HG02623 (cell line): Measurements from ENCODE around the gene NFE2.
"Not testable (repeated sequence)": the region's sequence is repeated elsewhere in the genome, so short reads cannot be mapped to it uniquely, and the experiment has no call there.

Source experiments
- ATAC-seq: cut with Tn5 transposase; IDR thresholded peaks from one replicate; pipeline ENCODE4 v1.9.1; 2021; ENCODE audit warnings: moderate library complexity; ENCODE audit not compliant: unreplicated experiment

Gene NFE2

DNA sequence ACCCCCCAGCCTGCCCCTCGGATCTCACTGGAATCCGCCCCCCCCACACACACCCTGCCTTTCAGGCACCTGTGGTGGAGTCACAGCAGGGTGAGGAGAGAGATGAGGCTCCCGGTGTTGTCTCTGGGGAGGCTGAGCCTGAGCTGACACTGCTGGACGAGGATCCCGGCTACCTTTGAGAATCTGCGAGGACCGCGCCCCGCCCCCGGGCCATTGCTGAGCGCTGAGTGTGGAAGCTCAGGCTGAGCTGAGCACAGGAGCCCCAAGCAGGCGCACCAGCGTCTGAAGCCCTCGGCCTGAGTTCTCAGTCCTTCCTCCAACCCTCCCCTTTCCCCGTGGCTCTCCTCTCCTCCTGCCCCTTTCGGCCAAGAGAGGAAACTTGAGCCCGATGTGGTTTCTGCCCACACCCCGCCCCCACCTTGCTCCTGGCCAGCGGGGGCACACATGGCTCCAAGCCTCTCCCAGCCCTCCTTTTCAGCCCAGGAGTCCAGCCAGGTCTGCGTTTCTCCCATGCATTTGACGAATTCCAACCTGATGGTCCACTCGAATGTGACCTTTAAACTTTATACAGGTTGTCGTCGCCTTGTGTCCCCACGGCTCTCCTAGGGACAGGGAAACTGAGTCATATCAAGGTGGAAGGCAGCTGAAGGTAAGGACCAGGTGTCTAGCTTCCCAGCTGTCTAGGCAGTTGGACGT is at the start of gene NFE2:
TSS of gene NFE2 (minus strand) at position 284 of the 696 bp plus-strand sequence. CDS start 5,767 bp downstream, outside the sequence.
- no peak for ATAC-seq

DNA sequence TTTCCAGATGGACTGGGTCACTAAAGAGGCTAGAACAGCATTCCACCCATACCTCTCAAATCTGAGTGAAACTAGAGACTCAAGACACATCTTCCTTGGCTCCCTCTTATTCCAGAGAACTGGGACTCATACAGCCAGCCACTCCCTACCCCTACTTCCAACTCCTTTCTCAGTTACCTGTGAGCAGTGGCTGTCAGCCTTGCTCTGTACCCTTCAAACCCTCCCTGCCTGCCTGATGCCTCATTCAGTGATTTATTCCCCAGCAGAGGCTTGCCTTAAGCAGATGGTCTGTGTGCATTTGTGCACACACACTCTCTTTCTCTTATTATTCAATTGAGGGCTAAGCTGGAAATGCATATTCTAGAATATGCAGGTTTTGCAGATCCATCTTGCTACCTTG is 48.9 kb upstream of the NFE2 start:
- no peak for ATAC-seq

DNA sequence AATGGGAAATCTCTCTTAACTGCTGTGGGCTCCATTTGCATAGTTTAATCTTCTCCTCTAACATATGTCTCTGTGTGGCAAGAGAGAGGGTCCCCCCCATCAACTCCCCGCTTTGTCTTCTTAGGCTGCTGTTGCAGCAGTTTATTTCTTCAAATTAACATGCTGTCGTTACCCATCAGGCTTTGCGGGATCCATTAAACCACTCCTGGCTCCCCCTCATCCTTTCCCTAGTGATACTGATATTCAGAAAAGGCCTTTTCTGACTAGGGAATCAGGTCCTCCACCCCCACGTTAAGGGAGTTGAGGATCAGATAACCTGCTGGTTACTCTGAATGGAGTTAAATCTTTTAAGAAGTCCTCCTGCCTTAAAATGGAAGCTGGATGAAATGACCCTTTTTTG is 48.2 kb upstream of the NFE2 start:
- ATAC-seq: no peak

DNA sequence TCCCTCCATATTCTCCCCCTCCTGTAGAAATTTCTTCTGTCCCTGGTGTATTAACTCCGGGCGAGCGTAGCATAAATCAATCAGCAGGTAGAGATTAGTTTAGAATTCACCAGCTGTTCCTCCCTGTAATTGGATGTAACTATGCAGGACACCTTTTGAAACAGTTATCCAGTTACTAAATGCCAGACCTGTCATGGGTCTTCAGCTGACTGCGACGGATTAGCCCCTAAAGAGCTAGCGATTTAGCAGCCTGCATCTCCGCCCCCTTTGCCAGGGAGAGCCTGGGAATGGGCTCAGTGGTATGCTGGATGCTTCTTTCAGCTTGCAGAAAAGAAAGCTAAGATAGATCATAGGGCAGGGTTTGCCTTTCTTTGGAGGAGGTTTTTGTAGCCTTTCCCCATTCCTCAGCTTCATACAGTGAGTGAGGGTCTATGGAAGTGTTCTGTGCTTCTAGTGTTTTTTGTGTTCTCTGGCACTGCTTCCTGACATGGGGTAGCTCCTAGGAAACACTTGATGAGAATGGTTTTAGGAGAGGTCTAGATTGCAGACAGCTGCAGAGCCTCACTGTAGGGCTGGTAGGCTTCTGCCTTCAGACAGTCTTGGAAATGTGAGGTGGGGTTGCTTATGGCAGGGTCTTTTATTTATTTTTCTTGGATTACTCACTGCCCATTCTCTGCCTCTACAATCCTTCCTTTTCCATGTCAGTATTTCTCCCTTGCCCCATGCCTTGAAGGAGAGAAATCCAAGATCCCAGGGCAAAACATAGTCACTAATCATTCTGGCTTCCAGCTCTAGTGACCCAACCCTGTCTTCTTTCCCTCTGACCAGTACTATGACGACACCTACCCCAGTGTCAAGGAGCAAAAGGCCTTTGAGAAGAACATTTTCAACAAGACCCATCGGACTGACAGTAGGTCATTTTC is 40.8 kb upstream of the NFE2 start:
- no peak for ATAC-seq

DNA sequence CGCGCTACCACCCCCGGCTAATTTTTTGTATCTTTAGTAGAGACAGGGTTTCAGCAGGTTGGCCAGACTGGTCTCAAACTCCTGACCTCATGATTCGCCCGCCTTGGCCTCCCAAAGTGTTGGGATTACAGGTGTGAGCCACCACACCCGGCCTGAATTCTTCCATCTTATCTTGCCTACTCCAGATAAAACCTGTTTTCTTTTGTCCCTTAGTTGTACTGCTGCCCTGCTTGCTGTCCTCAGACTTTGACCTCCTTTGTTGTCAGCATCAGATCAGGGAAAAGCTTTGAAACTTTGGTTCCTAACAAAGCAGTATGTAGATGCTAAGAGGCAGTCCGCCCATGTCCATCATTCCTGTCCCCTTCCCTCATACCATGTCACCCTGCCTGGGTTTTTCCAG is 40.0 kb upstream of the NFE2 start:
- no peak for ATAC-seq

DNA sequence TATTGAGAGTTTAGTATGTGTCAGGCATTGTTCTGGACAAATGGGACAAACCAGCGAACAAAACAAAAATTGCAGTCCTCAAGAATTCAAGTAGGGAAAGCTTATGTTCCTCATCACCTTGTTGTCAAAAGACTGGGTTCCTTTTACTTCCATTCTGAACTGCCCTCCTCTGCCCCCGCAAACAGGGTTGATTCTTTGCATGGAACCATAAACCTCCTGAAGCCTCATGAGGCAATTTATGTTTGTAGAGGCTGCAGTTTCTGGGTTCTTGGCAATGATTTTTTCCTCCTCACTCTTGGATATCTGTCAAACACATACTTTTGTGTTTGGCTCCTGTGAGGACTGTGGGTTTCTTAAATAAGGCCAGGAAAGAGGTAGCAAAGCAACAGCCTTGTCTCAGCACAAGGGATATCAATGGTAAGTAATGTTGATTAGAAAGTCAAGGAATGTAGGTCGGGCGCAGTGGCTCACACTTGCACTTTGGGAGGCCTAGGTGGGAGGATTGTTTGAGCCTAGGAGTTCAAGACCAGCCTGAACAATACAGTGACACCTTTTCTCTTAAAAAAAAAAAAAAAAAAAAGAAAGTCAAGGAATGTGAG is 38.0 kb upstream of the NFE2 start:
- no peak for ATAC-seq

DNA sequence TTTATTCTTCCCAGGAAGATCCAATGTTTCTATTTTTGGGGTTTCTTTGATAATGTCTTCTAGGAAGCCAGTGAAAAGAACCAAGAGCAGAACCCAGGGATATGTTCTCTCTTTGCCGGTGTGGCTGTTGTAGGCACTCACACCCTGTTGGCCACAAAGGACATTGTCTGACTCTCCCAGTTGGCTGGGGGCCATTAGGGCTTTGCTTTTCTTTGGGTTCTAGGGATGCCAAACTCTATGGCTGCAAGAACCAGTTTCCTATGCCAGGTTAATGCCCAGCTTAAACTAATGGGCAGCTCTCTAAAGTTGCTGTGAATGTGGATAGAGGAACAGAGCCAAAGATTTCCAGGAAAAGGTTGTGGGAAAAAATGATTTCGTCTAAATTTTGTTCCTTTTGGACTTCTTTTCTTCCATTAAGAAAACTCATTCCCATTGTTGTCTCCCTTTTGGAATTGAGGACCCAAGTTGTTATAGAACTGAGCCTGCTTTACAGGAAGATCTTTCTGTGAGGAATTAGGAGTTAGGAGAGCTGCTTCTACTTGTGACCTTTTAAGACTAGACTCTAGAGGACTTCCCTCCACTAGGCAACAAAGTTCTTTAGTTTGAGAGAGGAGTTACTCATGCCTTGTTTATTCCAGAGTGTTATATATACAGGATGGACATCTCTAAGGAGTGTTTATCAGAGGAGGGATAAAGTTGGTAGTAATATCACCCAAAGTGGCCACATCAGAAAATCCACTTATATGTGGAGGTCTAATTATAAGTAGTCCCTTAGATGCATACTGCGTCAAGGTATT is 37.2 kb upstream of the NFE2 start:
- ATAC-seq: no peak

DNA sequence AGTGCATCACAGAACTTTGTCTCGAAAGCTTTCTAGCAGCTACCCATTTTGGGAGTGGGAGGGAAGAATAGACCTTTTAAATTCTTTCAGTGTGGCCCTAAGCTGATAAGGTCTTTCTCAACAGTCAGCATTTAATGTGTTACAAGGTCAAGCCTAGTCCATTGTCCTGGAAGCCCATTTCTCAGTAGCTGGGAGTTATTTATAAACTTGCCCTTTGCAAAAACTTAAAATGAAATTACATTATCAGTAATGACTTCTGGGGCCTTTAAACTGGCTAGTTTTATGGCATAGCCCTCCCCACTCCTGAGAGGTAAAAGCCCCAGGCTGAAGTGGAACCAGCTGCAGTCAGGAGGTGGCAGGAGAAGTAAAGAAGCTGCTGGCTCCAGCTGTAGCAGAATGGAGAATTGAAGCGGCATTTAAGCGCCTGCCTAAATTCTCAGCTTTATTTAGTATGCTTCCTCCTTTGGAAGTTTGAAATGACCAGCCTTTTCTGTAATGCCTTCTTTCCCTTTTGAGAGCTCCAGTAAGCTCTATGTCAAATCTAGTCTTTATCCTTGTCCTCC is 36.5 kb upstream of the NFE2 start:
- ATAC-seq: no peak

DNA sequence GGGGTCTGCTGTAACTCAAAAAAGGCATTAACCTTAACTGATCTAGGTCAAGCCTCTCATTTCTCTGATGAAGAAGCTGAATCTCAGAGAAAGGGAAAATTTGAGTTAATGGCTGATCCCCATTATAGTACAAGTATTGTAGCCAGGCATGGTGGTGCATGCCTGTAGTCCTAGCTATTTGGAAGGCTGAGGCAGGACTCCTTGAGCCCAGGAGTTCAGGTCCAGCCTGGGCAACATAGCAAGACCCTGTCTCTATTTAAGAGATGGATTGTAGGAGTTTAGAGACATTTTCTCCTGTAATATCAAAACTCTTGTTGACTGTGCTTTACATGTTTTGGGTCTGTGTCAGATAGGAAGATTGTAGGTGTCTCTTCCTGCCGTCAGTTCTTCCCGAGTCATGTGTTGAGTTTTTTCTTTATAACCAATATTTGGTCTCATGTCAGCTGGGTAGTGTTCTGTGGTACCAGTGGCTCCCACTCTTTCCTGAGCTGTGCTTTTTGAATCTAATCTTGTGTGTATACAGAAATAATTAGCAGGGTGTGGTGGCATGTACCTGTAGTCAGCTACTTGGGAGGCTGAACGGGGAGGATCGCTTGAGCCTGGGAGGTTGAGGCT is 32.7 kb upstream of the NFE2 start:
- ATAC-seq: no peak

DNA sequence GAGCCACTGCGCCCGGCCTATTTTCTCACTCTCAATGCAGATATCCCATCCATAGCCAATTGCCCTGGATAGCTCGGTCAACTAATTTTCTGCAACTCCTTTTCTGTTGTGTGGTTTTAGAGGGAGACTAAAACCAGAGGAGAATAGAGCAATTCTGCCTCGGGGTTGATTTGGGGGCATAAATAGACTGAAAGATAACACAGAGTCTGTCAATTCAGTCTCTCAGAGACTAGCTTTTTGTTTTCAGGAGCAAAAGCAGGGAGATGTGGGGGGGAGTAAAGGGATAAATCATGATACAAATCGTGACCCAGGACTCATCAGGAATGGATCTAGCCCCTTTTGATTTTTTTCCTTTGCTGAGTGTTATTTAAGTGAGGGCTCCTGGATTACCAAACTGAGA is 30.6 kb upstream of the NFE2 start:
- no peak for ATAC-seq

DNA sequence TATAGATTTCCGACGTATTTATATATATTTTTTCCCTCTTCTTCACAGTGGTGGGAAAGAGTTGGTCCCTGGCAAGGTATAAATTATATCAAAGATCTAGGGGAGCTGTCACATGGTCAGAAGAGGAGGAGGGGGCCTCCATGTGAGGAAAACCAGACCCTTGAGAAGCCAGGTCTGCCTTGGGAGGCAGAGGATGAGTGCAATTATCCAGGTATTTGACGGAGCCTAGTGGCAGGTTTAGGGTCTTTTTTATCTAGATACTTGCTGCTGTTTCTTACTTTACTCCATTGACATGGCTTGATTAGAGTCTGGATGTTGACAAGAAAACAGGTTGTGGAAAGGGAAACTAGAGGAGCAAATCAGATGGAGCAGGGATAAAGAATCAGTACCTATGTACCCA is 29.6 kb upstream of the NFE2 start:
- no peak for ATAC-seq

DNA sequence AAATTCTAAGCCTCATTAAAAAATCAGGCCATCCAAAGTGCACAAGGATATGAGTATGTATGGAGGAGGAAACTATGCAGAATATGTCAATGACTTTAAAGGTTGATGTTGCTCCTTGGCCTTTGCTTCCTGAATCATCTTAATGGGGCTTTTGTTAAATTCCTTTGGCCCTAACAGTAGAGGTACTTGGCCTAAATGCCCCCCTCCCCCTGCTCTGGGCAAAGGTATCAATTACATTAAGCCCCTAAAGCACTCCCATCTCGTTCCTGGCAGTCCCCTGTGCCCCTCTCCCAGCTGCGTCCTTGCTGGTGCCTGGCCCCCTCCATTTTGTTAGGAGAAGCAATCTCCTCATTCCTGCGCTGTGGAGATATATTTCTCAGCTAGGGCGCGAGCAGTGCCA is 28.9 kb upstream of the NFE2 start:
- ATAC-seq: no peak

DNA sequence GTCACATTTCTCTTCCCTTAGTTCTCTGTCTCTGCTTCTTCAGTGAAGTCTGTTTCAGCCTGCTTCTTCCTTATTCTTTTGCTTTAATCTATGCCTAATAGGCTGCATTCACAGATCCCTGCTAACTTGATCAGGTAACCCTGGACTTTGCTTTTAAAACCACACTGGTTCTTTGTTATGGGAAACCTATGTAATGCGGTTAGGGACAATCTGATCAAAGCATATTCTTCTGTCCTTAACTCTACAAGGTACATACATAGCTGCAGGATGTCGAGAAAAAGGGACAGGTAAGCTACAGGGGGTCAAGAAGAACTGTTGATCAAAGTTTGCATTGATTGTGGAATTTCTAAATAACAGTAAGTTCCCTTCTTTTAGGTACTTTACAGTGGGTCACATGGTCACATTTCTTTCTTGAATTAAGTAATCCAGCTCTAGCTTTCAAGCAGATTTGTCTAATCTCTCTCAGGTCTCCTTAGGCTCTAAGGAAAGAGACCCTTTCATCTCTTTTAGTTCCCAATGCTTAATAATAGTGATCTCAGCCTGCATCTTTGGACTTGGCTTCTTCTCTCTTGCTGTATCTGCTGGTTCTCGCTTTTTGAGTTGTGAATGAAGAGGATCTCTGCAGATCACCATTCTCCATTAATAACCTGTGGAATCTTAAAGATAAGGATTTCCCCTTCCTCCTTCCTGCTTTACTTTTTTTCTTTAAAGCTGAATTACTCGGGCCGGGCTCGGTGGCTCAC is 28.0 kb upstream of the NFE2 start:
- no peak for ATAC-seq

DNA sequence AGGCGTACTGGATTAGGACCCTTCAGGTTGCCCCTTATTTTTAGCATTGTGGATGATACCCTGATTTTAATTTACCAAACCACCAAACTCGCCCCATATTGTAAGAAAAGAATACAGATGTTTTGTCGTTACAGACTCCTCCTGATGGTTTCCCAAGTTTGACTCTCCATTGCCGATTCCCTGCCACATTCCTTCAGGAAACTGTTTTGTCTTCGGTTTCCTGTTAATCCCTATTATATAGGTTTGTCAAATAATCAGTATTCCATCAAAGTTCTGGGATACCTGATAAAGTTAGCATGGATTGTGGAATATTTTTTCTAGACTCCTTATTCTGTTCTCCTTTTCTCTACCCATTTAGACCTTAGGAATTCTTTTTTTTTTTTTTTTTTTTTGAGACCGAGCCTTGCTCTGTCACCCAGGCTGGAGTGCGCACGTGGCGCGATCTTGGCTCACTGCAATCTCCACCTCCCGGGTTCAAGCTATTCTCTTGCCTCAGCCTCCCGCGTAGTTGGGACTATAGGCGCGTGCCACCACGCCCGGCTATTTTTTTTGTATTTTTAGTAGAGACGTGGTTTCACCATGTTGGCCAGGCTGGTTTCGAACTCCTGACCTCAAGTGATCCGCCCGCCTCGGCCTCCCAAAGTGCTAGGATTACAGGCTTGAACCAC is 24.8 kb upstream of the NFE2 start:
- not testable (repeated sequence) for ATAC-seq

DNA sequence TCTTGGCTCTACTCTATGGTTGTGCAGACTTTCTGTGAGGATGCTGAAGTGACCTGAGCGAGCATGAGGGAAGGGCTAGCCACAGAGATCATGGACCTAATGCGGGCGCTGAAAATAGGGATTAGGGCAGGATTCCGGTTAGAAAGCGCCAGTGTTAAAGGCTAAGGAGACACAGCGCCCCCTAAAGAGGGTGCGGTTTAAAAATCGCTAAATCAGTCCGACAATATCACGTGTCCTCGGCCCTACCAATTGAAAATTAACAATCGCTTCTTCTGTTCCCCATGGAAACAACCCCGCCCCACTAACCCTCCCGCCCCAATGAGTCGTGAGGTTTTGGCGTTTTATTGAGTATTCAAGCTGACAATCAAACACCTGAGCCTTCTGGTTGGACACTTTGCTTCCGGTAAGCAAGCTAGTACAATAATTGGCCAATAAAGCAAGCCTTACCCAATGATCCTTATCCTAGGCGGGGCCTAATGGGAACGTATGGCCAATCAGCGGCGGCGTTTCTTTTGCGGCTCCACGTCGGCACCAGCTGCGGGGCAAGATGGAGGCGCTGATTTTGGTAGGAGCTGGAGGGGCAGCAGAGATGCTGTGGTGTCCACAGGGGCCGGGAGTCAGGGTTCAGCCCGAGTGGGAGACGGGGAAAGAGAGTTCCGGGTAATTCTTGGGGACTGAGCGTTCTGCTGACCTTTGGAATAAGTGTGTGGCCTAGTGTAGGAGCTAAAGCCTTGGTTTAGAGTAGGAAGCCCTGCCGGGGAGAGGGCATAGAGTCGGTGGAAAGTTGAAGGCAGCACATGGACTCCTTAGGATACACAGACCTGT is 24.0 kb upstream of the NFE2 start, which contains the start of gene COPZ1:
TSS of gene COPZ1 (plus strand) at position 515 of the 825 bp plus-strand sequence. CDS start at position 548, 33 bp downstream.
- peak; percentile 99 for ATAC-seq

DNA sequence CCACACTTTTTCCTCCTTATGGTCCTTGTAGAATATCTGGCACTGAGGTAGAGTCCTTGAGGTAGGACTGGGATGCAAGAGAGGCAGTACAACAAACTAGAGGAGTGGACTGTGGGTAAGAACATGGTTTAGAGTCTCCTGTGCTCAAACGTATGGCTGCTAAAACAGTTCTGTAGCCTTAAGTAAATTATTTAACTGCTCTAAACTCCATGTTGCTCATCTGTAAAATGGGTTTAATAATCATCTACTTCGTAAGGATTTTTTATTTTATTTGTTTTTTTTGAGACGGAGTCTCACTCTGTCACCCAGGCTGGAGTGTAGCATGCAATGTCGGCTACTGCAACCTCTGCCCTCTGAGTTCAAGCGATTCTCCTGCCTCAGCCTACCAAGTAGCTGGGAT is 20.5 kb upstream of the NFE2 start:
- no peak for ATAC-seq

DNA sequence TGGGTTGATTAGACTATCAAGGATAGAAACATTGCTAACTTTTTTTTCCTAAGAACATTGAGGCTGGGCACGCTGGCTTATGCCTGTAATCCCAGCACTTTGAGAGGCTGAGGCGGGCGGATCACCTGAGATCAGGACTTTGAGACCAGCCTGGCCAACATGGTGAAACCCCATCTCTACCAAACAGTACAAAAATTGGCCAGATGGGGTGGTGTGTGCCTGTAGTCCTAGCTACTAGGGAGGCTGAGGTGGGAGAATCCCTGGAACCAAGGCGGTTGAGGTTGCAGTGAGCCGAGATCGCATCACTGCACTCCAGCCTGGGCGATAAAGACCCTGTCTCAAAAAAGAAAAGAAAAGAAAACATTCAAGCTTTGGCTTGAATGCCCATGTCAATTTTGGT is 11.5 kb upstream of the NFE2 start:
- not testable (repeated sequence) for ATAC-seq

DNA sequence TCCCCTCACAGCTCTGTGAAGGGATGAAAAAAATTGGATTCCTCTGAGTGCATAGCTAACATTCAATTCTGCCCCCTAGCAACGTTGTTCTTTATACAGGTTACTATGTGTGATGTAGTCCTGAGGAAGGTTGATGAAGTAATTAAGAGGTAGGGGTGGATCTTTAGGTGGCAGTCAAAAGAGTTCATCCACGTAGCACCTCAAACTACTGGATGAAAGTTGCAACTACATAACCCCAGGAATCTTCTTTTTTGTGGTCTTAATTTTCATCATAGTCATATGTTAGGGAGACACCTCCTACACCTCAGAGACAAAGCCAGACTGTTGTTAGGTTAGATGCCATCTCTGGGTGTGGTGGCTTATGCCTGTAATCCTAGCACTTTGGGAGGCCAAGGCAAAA is 10.2 kb upstream of the NFE2 start:
- ATAC-seq: no peak
